Adrenal gland (tissue), 5 donors: ENCODE results near the gene SRC.

Source experiments
- POLR2A ChIP-seq, 2 donors: fragments of 450-650 bp; IDR thresholded peaks; one replicate each; pipeline ENCODE4 v1.6.1; 2017; ENCODE audit warnings: antibody characterized with exemption in 2 of 2, mild to moderate bottlenecking in 2 of 2, moderate library complexity in 1 of 2
- TF ChIP-seq, protein P1 (sequence below), 6 experiments: fragments of 450-650 bp in 4 of 6; fragments of 200-600 bp in 2 of 6; sonication (generic) in 1 of 6; IDR thresholded peaks; 1 replicate in 5 of 6; 2 replicates in 1 of 6; pipeline versions ENCODE4 v1.5.1 to v1.8.0; 2016 to 2021; ENCODE audit warnings: antibody characterized with exemption in 6 of 6, mild to moderate bottlenecking in 2 of 6, moderate library complexity in 1 of 6
- donor health status: DM: no; HTN: no; CAD: no.

DNA sequence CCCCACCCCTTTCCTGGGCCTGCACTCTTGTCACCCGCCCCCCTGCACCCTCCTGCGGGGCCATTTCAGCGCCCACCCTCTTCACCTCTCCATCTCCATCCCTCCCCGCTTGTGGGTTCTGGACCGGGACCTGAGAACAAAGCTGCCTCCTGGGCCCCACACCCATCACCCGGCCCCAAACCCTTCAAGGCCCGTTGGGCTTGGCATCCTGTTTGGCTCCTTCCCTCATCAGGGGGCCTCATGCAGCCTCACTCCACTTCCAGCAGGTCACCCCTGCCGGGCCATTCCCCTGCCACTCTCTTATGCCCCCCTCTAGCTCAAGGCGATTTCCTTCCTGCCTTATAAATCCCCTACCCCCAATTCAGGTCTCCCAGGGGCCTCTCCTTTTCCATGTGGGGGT lies 67.4 kb downstream of the SRC start:
- TF ChIP-seq, protein P1, sequence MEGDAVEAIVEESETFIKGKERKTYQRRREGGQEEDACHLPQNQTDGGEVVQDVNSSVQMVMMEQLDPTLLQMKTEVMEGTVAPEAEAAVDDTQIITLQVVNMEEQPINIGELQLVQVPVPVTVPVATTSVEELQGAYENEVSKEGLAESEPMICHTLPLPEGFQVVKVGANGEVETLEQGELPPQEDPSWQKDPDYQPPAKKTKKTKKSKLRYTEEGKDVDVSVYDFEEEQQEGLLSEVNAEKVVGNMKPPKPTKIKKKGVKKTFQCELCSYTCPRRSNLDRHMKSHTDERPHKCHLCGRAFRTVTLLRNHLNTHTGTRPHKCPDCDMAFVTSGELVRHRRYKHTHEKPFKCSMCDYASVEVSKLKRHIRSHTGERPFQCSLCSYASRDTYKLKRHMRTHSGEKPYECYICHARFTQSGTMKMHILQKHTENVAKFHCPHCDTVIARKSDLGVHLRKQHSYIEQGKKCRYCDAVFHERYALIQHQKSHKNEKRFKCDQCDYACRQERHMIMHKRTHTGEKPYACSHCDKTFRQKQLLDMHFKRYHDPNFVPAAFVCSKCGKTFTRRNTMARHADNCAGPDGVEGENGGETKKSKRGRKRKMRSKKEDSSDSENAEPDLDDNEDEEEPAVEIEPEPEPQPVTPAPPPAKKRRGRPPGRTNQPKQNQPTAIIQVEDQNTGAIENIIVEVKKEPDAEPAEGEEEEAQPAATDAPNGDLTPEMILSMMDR (IDR thresholded peaks at IDR 0.05) = no peak
- no peak for TF ChIP-seq POLR2A (IDR thresholded peaks at IDR 0.05)
